ENCODE results near the gene SOWAHC.

DNA sequence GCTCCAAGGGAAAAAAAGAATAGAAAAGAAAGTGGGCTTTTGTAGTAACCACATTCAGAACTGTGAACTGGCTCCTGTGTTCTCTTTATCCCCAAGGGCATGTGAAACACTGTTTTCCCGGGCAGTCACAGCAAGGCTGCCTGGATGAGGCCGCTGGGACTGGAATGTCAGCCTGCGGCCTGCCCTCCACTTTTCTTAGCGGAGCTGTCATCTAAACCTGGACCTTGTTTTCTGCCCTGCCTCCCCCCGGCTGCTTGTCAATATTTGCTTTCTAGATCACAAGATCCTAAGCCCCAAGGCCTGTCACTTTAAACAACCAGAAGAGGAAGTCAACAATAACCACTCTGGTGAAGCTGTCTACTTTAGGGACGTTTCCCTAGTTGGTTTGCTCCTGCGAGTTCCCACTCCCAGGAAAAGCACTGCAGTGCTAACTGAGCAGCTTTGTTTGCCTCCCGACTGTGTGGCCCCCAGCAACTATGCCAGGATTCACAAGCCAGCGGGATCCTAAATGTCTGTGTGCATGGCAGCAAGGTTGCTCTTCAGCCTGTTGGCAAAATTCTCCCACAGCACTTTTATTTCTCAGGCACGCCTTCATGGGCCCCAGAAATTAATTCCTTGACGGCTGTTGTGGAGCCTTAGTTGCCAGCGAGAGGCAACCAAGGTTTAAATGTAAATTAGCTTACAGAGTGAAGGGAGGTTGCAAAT is 30.6 kb downstream of the SOWAHC start:
- TF ChIP-seq, protein P1, sequence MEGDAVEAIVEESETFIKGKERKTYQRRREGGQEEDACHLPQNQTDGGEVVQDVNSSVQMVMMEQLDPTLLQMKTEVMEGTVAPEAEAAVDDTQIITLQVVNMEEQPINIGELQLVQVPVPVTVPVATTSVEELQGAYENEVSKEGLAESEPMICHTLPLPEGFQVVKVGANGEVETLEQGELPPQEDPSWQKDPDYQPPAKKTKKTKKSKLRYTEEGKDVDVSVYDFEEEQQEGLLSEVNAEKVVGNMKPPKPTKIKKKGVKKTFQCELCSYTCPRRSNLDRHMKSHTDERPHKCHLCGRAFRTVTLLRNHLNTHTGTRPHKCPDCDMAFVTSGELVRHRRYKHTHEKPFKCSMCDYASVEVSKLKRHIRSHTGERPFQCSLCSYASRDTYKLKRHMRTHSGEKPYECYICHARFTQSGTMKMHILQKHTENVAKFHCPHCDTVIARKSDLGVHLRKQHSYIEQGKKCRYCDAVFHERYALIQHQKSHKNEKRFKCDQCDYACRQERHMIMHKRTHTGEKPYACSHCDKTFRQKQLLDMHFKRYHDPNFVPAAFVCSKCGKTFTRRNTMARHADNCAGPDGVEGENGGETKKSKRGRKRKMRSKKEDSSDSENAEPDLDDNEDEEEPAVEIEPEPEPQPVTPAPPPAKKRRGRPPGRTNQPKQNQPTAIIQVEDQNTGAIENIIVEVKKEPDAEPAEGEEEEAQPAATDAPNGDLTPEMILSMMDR (conservative IDR thresholded peaks at IDR 0.05; ENCODE audit: low read depth, low read length): no peak
- TF ChIP-seq EZH2 (IDR thresholded peaks at IDR 0.05; ENCODE audit: borderline replicate concordance, low read depth, low read length, poor library complexity, severe bottlenecking): no peak

Measured in A673 (cell line).